Measurements from ENCODE around the gene GPC5. TPM values are rescaled to one million over a fixed set of nuclear protein-coding genes. Genes with fewer than 3 reads are reported as not detected.
A peak's percentile ranks its signal among the peaks of the same experiment; 100 is the strongest.
"Not testable (repeated sequence)": the region's sequence is repeated elsewhere in the genome, so short reads cannot be mapped to it uniquely, and the experiment has no call there.

Gene GPC5
- polyA plus RNA-seq, 4 donors = 0.18 to 0.86 TPM; not detected in 2

GRCh38 chr13:92695827-92696226 is 1297.4 kb downstream of the GPC5 start:
- H3K27me3 ChIP-seq (ENCODE audit: control insufficient read depth in 3 of 3, insufficient read depth in 3 of 3, low read length in 3 of 3); H3K36me3 ChIP-seq (ENCODE audit: control insufficient read depth in 3 of 3, insufficient read depth in 2 of 3, low read depth in 1 of 3, low read length in 3 of 3); FAIRE-seq; H3K4me1 ChIP-seq (ENCODE audit: control insufficient read depth in 3 of 3, insufficient read depth in 2 of 3, low read depth in 1 of 3, low read length in 2 of 3); H3K4me3 ChIP-seq (ENCODE audit: low read depth in 1 of 3, low read length in 3 of 3); H3K27ac ChIP-seq (ENCODE audit: low read depth in 1 of 3, low read length in 2 of 3); H3K9me3 ChIP-seq (ENCODE audit: control insufficient read depth in 2 of 2, insufficient read depth in 1 of 2, low read depth in 1 of 2, low read length in 1 of 2); DNase-seq: not testable (repeated sequence)
- 80 to 84% (median 81%) methylated on average over 4 of the region's 4 CpGs for WGBS, 3 donors

GRCh38 chr13:92716749-92717148 is 1318.3 kb downstream of the GPC5 start:
- Histone ChIP-seq H3K27ac (ENCODE audit: low read depth in 1 of 3, low read length in 2 of 3) (no peak overlapping the region), H3K27me3 (ENCODE audit: control insufficient read depth in 3 of 3, insufficient read depth in 3 of 3, low read length in 3 of 3) (no peaks in the 10 kb centered on the region), H3K9me3 (ENCODE audit: control insufficient read depth in 2 of 2, insufficient read depth in 1 of 2, low read depth in 1 of 2, low read length in 1 of 2) (no peaks in the 10 kb centered on the region), H3K4me1 (ENCODE audit: control insufficient read depth in 3 of 3, insufficient read depth in 2 of 3, low read depth in 1 of 3, low read length in 2 of 3) (no peaks in the 10 kb centered on the region), H3K4me3 (ENCODE audit: low read depth in 1 of 3, low read length in 3 of 3) (no peak overlapping the region), H3K36me3 (ENCODE audit: control insufficient read depth in 3 of 3, insufficient read depth in 2 of 3, low read depth in 1 of 3, low read length in 3 of 3) (no peaks in the 10 kb centered on the region)
- 57 to 77% (median 71%) methylated on average over 6 of the region's 6 CpGs for WGBS, 3 donors
- FAIRE-seq (no peak), DNase-seq (no peak)

GRCh38 chr13:92717857-92718256 is 1319.4 kb downstream of the GPC5 start:
- H3K4me3 ChIP-seq (ENCODE audit: low read depth in 1 of 3, low read length in 3 of 3) = no peak overlapping the region
- WGBS, 3 donors = 75 to 92% (median 90%) methylated on average over 2 of the region's 2 CpGs
- no peak overlapping the region for H3K27ac ChIP-seq (ENCODE audit: low read depth in 1 of 3, low read length in 2 of 3)
- DNase-seq = no peak
- no peaks in the 10 kb centered on the region for H3K4me1 ChIP-seq (ENCODE audit: control insufficient read depth in 3 of 3, insufficient read depth in 2 of 3, low read depth in 1 of 3, low read length in 2 of 3)
- no peaks in the 10 kb centered on the region for H3K36me3 ChIP-seq (ENCODE audit: control insufficient read depth in 3 of 3, insufficient read depth in 2 of 3, low read depth in 1 of 3, low read length in 3 of 3)
- no peaks in the 10 kb centered on the region for H3K9me3 ChIP-seq (ENCODE audit: control insufficient read depth in 2 of 2, insufficient read depth in 1 of 2, low read depth in 1 of 2, low read length in 1 of 2)
- no peak for FAIRE-seq
- no peaks in the 10 kb centered on the region for H3K27me3 ChIP-seq (ENCODE audit: control insufficient read depth in 3 of 3, insufficient read depth in 3 of 3, low read length in 3 of 3)

- FAIRE-seq (no peak), DNase-seq (peak in 1 of 2 donors; percentile 2)
- no peaks in the 10 kb centered on the region for H3K27me3 ChIP-seq (ENCODE audit: control insufficient read depth in 3 of 3, insufficient read depth in 3 of 3, low read length in 3 of 3)
- H3K27ac ChIP-seq (ENCODE audit: low read depth in 1 of 3, low read length in 2 of 3) = no peak overlapping the region
- no peaks in the 10 kb centered on the region for H3K4me1 ChIP-seq (ENCODE audit: control insufficient read depth in 3 of 3, insufficient read depth in 2 of 3, low read depth in 1 of 3, low read length in 2 of 3)
- no peaks in the 10 kb centered on the region for H3K36me3 ChIP-seq (ENCODE audit: control insufficient read depth in 3 of 3, insufficient read depth in 2 of 3, low read depth in 1 of 3, low read length in 3 of 3)
- H3K4me3 ChIP-seq (ENCODE audit: low read depth in 1 of 3, low read length in 3 of 3) = no peak overlapping the region
- H3K9me3 ChIP-seq (ENCODE audit: control insufficient read depth in 2 of 2, insufficient read depth in 1 of 2, low read depth in 1 of 2, low read length in 1 of 2) = no peaks in the 10 kb centered on the region
Observed at GRCh38 chr13:92719868-92720267, 1321.4 kb downstream of the GPC5 start.

- FAIRE-seq (no peak), DNase-seq (no peak)
Observed at GRCh38 chr13:92721620-92722019, 1323.2 kb downstream of the GPC5 start.

GRCh38 chr13:92727118-92727517 is 1328.7 kb downstream of the GPC5 start:
- DNase-seq = no peak
- WGBS, 3 donors = 67 to 83% (median 75%) methylated on average over 3 of the region's 3 CpGs

More at GRCh38 chr13:92721620-92722019, 1323.2 kb downstream of the GPC5 start:
- Histone ChIP-seq H3K4me1 (ENCODE audit: control insufficient read depth in 3 of 3, insufficient read depth in 2 of 3, low read depth in 1 of 3, low read length in 2 of 3) (no peaks in the 10 kb centered on the region), H3K27ac (ENCODE audit: low read depth in 1 of 3, low read length in 2 of 3) (no peak overlapping the region), H3K36me3 (ENCODE audit: control insufficient read depth in 3 of 3, insufficient read depth in 2 of 3, low read depth in 1 of 3, low read length in 3 of 3) (no peaks in the 10 kb centered on the region), H3K27me3 (ENCODE audit: control insufficient read depth in 3 of 3, insufficient read depth in 3 of 3, low read length in 3 of 3) (no peaks in the 10 kb centered on the region), H3K4me3 (ENCODE audit: low read depth in 1 of 3, low read length in 3 of 3) (no peak overlapping the region), H3K9me3 (ENCODE audit: control insufficient read depth in 2 of 2, insufficient read depth in 1 of 2, low read depth in 1 of 2, low read length in 1 of 2) (no peaks in the 10 kb centered on the region)

GRCh38 chr13:92734068-92734467 is 1335.6 kb downstream of the GPC5 start:
- no peak for DNase-seq
- Histone ChIP-seq H3K9me3 (ENCODE audit: control insufficient read depth in 2 of 2, insufficient read depth in 1 of 2, low read depth in 1 of 2, low read length in 1 of 2) (peaks cover 0 to 4% of the 10 kb centered on the region in 2 donors), H3K4me1 (ENCODE audit: control insufficient read depth in 3 of 3, insufficient read depth in 2 of 3, low read depth in 1 of 3, low read length in 2 of 3) (no peaks in the 10 kb centered on the region), H3K27me3 (ENCODE audit: control insufficient read depth in 3 of 3, insufficient read depth in 3 of 3, low read length in 3 of 3) (no peaks in the 10 kb centered on the region), H3K36me3 (ENCODE audit: control insufficient read depth in 3 of 3, insufficient read depth in 2 of 3, low read depth in 1 of 3, low read length in 3 of 3) (no peaks in the 10 kb centered on the region), H3K27ac (ENCODE audit: low read depth in 1 of 3, low read length in 2 of 3) (no peak overlapping the region), H3K4me3 (ENCODE audit: low read depth in 1 of 3, low read length in 3 of 3) (no peak overlapping the region)
- FAIRE-seq = no peak
- 67 to 97% (median 88%) methylated on average over 1 of the region's 1 CpG for WGBS, 3 donors

More at GRCh38 chr13:92727118-92727517, 1328.7 kb downstream of the GPC5 start:
- Histone ChIP-seq H3K36me3 (ENCODE audit: control insufficient read depth in 3 of 3, insufficient read depth in 2 of 3, low read depth in 1 of 3, low read length in 3 of 3) (no peaks in the 10 kb centered on the region), H3K27me3 (ENCODE audit: control insufficient read depth in 3 of 3, insufficient read depth in 3 of 3, low read length in 3 of 3) (no peaks in the 10 kb centered on the region), H3K9me3 (ENCODE audit: control insufficient read depth in 2 of 2, insufficient read depth in 1 of 2, low read depth in 1 of 2, low read length in 1 of 2) (no peaks in the 10 kb centered on the region), H3K4me3 (ENCODE audit: low read depth in 1 of 3, low read length in 3 of 3) (no peak overlapping the region), H3K27ac (ENCODE audit: low read depth in 1 of 3, low read length in 2 of 3) (no peak overlapping the region), H3K4me1 (ENCODE audit: control insufficient read depth in 3 of 3, insufficient read depth in 2 of 3, low read depth in 1 of 3, low read length in 2 of 3) (no peaks in the 10 kb centered on the region)
- no peak for FAIRE-seq

GRCh38 chr13:92734545-92734944 is 1336.1 kb downstream of the GPC5 start:
- DNase-seq = no peak
- Histone ChIP-seq H3K4me3 (ENCODE audit: low read depth in 1 of 3, low read length in 3 of 3) (no peak overlapping the region), H3K27me3 (ENCODE audit: control insufficient read depth in 3 of 3, insufficient read depth in 3 of 3, low read length in 3 of 3) (no peaks in the 10 kb centered on the region), H3K27ac (ENCODE audit: low read depth in 1 of 3, low read length in 2 of 3) (no peak overlapping the region), H3K36me3 (ENCODE audit: control insufficient read depth in 3 of 3, insufficient read depth in 2 of 3, low read depth in 1 of 3, low read length in 3 of 3) (no peaks in the 10 kb centered on the region), H3K4me1 (ENCODE audit: control insufficient read depth in 3 of 3, insufficient read depth in 2 of 3, low read depth in 1 of 3, low read length in 2 of 3) (no peaks in the 10 kb centered on the region), H3K9me3 (ENCODE audit: control insufficient read depth in 2 of 2, insufficient read depth in 1 of 2, low read depth in 1 of 2, low read length in 1 of 2) (peaks cover 0 to 4% of the 10 kb centered on the region in 2 donors)
- 71 to 87% (median 82%) methylated on average over 1 of the region's 1 CpG for WGBS, 3 donors
- no peak for FAIRE-seq

- Histone ChIP-seq H3K27me3 (ENCODE audit: control insufficient read depth in 3 of 3, insufficient read depth in 3 of 3, low read length in 3 of 3) (no peaks in the 10 kb centered on the region), H3K9me3 (ENCODE audit: control insufficient read depth in 2 of 2, insufficient read depth in 1 of 2, low read depth in 1 of 2, low read length in 1 of 2) (peaks cover 0 to 4% of the 10 kb centered on the region in 2 donors), H3K27ac (ENCODE audit: low read depth in 1 of 3, low read length in 2 of 3) (no peak overlapping the region), H3K4me3 (ENCODE audit: low read depth in 1 of 3, low read length in 3 of 3) (no peak overlapping the region), H3K4me1 (ENCODE audit: control insufficient read depth in 3 of 3, insufficient read depth in 2 of 3, low read depth in 1 of 3, low read length in 2 of 3) (no peaks in the 10 kb centered on the region), H3K36me3 (ENCODE audit: control insufficient read depth in 3 of 3, insufficient read depth in 2 of 3, low read depth in 1 of 3, low read length in 3 of 3) (no peaks in the 10 kb centered on the region)
- WGBS, 3 donors = 97 to 100% (median 100%) methylated on average over 1 of the region's 1 CpG
- FAIRE-seq (no peak), DNase-seq (no peak)
Observed at GRCh38 chr13:92735909-92736308, 1337.5 kb downstream of the GPC5 start.

All from small intestine (tissue), 7 donors.